Measurements from ENCODE around the gene ADPRS.

GRCh38 chr1:36088265-36088576 is 471 bp upstream of the ADPRS start:
- TF ChIP-seq EZH2 (IDR thresholded peaks at IDR 0.05; ENCODE audit: insufficient read depth, poor library complexity, severe bottlenecking) (no peak), EZH2phosphoT487 (IDR thresholded peaks at IDR 0.05; ENCODE audit: insufficient read depth, low read depth) (no peak)

All from GM23248 (cell line).